ENCODE measurements around the gene ARHGAP9.

GRCh38 chr12:57500213-57500612, 20.5 kb upstream of the ARHGAP9 start:
- TF ChIP-seq, protein P1, sequence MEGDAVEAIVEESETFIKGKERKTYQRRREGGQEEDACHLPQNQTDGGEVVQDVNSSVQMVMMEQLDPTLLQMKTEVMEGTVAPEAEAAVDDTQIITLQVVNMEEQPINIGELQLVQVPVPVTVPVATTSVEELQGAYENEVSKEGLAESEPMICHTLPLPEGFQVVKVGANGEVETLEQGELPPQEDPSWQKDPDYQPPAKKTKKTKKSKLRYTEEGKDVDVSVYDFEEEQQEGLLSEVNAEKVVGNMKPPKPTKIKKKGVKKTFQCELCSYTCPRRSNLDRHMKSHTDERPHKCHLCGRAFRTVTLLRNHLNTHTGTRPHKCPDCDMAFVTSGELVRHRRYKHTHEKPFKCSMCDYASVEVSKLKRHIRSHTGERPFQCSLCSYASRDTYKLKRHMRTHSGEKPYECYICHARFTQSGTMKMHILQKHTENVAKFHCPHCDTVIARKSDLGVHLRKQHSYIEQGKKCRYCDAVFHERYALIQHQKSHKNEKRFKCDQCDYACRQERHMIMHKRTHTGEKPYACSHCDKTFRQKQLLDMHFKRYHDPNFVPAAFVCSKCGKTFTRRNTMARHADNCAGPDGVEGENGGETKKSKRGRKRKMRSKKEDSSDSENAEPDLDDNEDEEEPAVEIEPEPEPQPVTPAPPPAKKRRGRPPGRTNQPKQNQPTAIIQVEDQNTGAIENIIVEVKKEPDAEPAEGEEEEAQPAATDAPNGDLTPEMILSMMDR (conservative IDR thresholded peaks at IDR 0.05 in 1 of 2, IDR thresholded peaks at IDR 0.05 in 1 of 2; ENCODE audit: low read depth in 1 of 2, low read length in 2 of 2) = no peak
- no peak for TF ChIP-seq EZH2 (IDR thresholded peaks at IDR 0.05; ENCODE audit: low read length, missing control alignments)
